GM23248 (cell line): Measurements from ENCODE around the gene GPT2.

Experiments used
- EZH2 ChIP-seq: fragments of 200-600 bp; sonication (generic); IDR thresholded peaks from 2 replicates; pipeline ENCODE4 v1.6.1; 2018; ENCODE audit warnings: antibody characterized with exemption, mild to moderate bottlenecking; ENCODE audit not compliant: insufficient read depth, poor library complexity, severe bottlenecking
- EZH2phosphoT487 ChIP-seq: fragments of 200-600 bp; sonication (generic); IDR thresholded peaks from 2 replicates; pipeline ENCODE4 v1.6.1; 2018; ENCODE audit warnings: antibody characterized with exemption, moderate library complexity, mild to moderate bottlenecking, low read depth; ENCODE audit not compliant: insufficient read depth

GRCh38 chr16:46899443-46900143 is 15.4 kb downstream of the GPT2 start:
- TF ChIP-seq EZH2: no peak
- TF ChIP-seq EZH2phosphoT487: no peak
